ENCODE data around the gene TNFAIP8L3. TPM values are rescaled to one million over a fixed set of nuclear protein-coding genes. Genes with fewer than 3 reads are reported as not detected.

The TNFAIP8L3 gene
- 0.98 and 1.4 TPM in 2 replicates for total RNA-seq

GRCh38 chr15:51094606-51095569 is at the start of gene TNFAIP8L3:
TSS of gene TNFAIP8L3 (minus strand) at chr15:51094906. CDS start at chr15:51094595, 311 bp downstream.

Other genes starting within 250 kb of the TNFAIP8L3 start
- gene AP4E1, start 186.2 kb downstream of the TNFAIP8L3 start, total RNA-seq: 4.7 and 6.4 TPM in 2 replicates
- gene CYP19A1, start 243.7 kb upstream of the TNFAIP8L3 start, total RNA-seq: not detected in 2 replicates
- gene GLDN, start 246.7 kb upstream of the TNFAIP8L3 start, total RNA-seq: under 0.01 TPM in 1 of 2 replicates, not detected in the other

Data from mesangial cell (primary cell).